HG02763 (cell line): ENCODE results near the gene SAMD3.
"Not testable (repeated sequence)": the region's sequence is repeated elsewhere in the genome, so short reads cannot be mapped to it uniquely, and the experiment has no call there.

Experiments
- ATAC-seq: cut with Tn5 transposase; IDR thresholded peaks from one replicate; pipeline ENCODE4 v1.9.1; 2021; ENCODE audit warnings: mild to moderate bottlenecking, moderate library complexity; ENCODE audit not compliant: unreplicated experiment

The SAMD3 gene

DNA sequence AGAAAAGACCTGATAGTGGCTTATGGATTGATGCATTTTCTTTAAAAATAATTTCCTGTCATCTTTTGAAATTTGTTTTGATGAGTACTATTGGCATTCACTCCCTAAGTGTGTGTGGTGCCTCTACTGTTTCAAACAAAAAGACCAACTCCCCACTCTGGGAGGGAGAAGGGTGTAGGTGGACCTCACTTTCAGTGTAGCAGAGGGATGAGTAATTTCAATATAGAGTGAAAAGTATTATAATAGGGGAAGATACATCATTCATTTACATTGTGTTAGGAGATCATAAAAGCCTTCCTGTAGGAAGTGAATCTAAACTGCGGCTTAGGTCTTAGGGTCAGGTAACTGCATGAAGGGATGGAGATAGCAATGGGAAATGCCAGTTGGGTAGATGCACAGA lies 46.4 kb downstream of the SAMD3 start:
- no peak for ATAC-seq

GRCh38 chr6:130173377-130174004 lies 49.3 kb downstream of the SAMD3 start:
- not testable (repeated sequence) for ATAC-seq

- ATAC-seq = not testable (repeated sequence)
Measured at GRCh38 chr6:130170160-130170559, 52.6 kb downstream of the SAMD3 start.

DNA sequence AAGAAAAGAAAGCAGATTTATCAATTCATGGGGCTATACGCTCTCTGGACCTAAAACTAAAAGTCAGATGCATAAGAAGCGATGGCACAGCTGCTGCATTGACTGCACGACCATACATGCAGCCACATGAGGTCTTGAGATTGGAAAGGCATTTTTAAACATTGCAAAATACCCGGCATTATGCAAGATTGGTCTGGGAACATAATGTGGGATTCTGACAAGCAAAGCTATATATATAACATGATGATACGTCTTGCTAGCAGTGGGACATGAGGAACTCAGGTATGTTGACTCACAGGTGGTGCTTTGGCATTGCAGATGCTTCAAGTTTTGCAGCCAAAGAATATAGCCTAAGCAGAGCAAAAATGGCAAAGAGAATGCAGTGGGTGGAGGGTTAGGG lies 55.1 kb downstream of the SAMD3 start:
- no peak for ATAC-seq

- ATAC-seq = no peak
Measured at GRCh38 chr6:130164251-130164650, 58.5 kb downstream of the SAMD3 start.

GRCh38 chr6:130163266-130163665 lies 59.5 kb downstream of the SAMD3 start:
- no peak for ATAC-seq

DNA sequence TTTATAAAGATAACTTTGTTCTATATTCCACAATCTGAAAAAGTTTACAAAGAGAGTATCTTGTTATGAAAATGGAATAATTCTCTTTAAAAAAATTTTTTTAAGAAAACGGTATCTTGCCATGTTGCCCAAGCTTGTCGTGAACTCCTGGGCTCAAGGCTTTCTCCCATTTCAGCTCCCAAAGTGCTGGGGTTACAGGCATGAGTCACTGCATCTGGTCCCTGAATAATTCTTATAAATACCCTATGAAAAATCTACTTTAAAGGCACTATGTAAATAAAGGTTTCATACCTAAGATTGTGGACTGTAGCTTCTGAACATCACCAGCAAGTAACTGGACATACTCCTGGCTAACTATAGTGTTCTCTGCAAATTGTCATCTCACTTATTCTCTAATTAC lies 60.3 kb downstream of the SAMD3 start:
- no peak for ATAC-seq

DNA sequence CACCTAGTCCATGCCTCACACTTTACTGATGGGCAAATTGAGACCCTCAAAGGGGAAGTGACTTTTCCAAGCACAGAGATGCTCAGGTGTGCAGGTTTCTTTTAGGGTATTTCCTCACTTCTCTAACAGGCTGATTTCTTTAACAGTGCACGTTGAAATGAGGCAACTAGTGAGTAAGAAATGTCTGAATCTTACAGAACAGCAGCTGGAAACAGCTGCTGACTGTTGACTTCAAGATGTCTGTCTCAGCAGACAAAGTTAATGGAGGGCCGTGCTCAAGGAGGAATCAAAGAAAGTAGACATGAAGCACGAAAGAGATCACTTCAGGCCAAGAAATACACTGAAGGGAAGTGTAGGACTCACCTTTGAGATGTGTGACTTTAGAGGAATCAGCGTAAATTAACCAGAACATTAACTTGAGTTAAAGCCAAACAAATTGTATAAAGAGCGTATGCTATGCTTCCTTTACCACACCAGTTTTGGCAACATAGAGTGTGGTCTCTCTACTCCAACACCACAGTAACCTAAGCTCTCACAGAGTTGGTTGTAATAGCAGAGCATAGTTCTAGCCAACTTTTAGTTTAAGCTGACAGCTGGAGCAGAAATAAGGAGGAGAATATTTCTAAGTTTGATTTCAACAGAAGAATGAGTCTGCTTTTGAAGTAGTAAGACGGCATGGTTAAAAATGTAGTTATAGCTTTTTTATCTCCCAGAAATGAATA lies 60.9 kb downstream of the SAMD3 start:
- no peak for ATAC-seq

GRCh38 chr6:130159956-130160355 lies 62.8 kb downstream of the SAMD3 start:
- no peak for ATAC-seq

DNA sequence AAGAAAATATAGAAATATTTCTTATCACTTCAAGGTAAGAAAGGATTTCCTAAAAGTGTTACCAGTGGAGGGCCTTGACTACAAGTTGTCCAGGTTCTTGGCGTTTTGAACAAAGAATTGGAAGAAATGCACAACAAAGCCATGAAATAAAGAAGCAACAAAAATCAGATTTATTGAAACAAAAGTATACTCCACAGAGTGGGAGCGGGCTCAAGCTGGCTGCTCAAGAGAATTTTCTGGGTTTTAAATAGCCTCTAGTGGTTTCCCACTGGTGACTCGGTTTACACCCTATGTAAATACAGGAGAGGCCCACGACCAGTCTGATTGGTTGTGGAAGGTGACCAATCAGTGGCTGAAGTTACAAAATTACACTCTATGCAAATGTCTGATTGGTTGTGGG lies 64.2 kb downstream of the SAMD3 start:
- ATAC-seq = no peak

DNA sequence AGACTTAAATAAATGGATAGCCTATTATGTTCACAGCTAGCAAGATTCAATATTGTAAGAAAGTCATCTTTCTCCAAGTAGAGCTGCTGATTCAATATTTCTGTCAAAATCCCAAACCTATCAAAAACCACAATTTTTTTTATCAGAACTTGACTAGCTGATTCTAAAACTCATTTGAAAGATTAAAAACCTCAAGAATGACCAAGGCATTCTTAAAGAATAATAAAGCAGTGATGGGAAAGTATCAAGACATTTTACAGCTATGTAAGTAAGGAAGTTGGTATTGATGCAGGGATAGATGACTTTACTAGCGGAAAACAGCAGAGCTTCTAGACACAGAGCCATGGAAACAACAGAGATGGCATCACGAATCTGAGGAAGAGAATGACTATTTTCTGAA lies 64.7 kb downstream of the SAMD3 start:
- ATAC-seq = no peak

GRCh38 chr6:130156908-130157307 lies 65.8 kb downstream of the SAMD3 start:
- no peak for ATAC-seq

DNA sequence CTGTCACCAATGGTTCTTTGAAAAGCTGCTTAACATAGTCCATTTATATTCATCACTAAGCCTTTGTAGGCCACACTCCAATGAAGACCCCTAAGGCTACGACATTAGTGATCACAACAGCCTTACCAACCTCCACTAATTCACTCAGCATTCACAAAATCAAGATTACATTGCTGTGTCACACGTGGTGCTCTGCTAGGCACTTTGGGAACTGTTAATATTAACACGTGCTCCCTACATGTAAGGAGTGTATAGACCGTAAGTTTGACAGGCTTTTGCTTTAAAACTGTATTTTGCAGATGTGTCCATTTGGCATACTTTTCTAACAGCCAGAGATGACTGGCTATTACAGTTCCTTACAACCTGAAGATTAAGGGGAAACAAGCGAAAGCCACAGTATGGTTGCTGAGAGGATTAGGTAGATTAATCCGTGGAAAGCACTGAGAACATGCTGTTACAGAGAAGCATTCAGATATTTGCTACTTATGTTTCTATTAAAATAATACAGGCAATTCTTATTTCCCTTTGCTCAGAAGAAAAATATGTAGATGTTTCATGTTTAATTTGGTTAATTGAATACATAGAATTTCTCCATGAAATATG lies 69.7 kb downstream of the SAMD3 start:
- ATAC-seq = no peak

GRCh38 chr6:130150906-130151305 lies 71.8 kb downstream of the SAMD3 start:
- no peak for ATAC-seq

DNA sequence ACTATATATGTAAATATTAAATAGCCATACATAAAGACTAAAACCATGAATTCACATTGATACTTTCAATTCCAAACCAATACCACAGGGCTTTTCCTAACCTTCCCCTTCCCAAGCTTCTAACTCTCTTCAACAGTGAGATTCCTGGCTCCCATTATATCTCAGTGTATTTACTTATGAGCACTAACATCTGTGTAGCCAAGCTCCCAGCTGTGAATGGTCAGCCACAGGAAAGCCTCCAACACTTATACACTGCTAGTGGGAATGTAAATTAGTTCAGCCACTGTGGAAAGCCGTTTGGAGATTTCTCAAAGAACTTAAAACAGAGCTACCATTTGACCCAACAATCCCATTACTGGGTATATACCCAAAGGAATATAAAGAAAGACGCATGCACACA lies 73.7 kb downstream of the SAMD3 start:
- not testable (repeated sequence) for ATAC-seq

DNA sequence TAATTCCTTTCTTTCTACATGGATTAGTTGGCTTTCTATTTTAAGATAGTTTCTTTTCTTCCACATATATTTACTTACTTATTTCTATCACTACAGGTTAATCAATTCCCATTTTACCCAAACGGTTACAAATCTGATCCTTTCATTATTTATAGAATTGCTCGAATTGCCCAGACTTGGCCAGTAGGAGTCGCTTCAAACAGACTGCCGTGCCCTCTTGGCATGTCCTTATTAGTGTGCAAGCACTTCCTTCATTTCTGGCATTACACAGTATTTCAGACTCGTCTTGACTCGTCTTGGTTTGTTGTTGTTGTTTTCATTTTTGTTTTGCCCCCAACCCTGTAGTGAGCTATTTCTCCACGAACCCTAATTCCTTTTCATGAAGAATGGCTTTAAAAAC lies 74.6 kb downstream of the SAMD3 start:
- no peak for ATAC-seq

DNA sequence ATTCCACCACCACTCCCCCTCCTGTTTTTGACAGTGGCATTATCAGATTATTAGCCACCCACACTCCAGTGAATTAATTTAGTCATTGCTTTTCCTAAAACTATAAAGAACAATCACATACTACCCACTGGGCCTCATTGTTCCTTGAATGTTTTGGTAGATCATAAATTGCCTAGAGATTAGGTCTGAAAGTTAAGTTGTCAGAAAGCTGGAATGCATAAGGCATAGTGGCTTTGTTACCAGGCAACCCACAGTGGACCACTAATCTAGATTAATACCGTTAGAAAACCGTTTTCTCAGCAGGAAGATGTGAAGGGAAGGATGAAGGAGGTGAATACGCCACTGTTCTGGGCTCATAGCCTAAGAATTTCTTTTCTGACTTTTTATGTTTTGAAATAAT lies 75.6 kb downstream of the SAMD3 start:
- ATAC-seq = no peak

GRCh38 chr6:130143709-130144108 lies 79.0 kb downstream of the SAMD3 start:
- no peak for ATAC-seq

GRCh38 chr6:130140084-130140483 lies 82.7 kb downstream of the SAMD3 start:
- no peak for ATAC-seq

DNA sequence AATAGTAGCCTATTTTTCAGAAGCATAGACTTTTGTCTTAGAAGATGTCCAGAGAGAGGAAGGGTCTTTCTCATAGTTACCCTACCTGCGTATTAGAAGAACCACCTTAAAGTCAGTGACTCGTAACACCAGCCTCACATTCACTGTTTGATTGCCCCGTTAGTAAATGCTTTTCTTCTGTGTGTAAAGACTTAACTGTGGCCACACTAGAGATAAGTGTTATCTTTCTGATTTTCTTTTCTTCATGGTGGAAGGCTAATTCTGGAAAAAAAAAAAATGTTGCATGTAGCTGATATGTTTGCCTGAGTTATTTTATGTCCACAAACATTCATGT lies 83.9 kb downstream of the SAMD3 start:
- ATAC-seq = no peak

- ATAC-seq = no peak
Measured at GRCh38 chr6:130138116-130138908, 84.4 kb downstream of the SAMD3 start.

GRCh38 chr6:130136798-130137197 lies 86.0 kb downstream of the SAMD3 start:
- no peak for ATAC-seq
